CD4-positive, alpha-beta T cell treated with Interleukin-4 for 1 hour (primary cell): ENCODE measurements around the gene CORO2A.

Experiments
- DNase-seq, 2 donors: peaks; one replicate each; pipeline ENCODE4 v3.0.0-alpha.2; 2020 to 2022

CORO2A gene

GRCh38 chr9:98192503-98193335 lies at the start of gene CORO2A:
CORO2A (minus strand) TSS chr9:98192637; CDS start chr9:98157660, 34,977 bp downstream.
- DNase-seq = peak; percentile 67 to 81

- no peak for DNase-seq
Observed at GRCh38 chr9:98241357-98242300, 49.2 kb upstream of the CORO2A start.

- DNase-seq = no peak
Observed at GRCh38 chr9:98240475-98240874, 48.0 kb upstream of the CORO2A start.

GRCh38 chr9:98236901-98237487 lies 44.6 kb upstream of the CORO2A start:
- DNase-seq = no peak

GRCh38 chr9:98235126-98235525 lies 42.7 kb upstream of the CORO2A start:
- no peak for DNase-seq

- no peak for DNase-seq
Observed at GRCh38 chr9:98234245-98234825, 41.9 kb upstream of the CORO2A start.

- no peak for DNase-seq
Observed at GRCh38 chr9:98232926-98233325, 40.5 kb upstream of the CORO2A start.

- DNase-seq = no peak
Observed at GRCh38 chr9:98231770-98232478, 39.5 kb upstream of the CORO2A start.

GRCh38 chr9:98230789-98231188 lies 38.4 kb upstream of the CORO2A start:
- no peak for DNase-seq

- DNase-seq = no peak
Observed at GRCh38 chr9:98230304-98230703, 37.9 kb upstream of the CORO2A start.

GRCh38 chr9:98229620-98230019 lies 37.2 kb upstream of the CORO2A start:
- no peak for DNase-seq

- DNase-seq = no peak
Observed at GRCh38 chr9:98229090-98229395, 36.6 kb upstream of the CORO2A start.

- no peak for DNase-seq
Observed at GRCh38 chr9:98228392-98229089, 36.1 kb upstream of the CORO2A start.

- no peak for DNase-seq
Observed at GRCh38 chr9:98227883-98228282, 35.4 kb upstream of the CORO2A start.

- DNase-seq = no peak
Observed at GRCh38 chr9:98226957-98227356, 34.5 kb upstream of the CORO2A start.

GRCh38 chr9:98226516-98226915 lies 34.1 kb upstream of the CORO2A start:
- DNase-seq = no peak

- DNase-seq = no peak
Observed at GRCh38 chr9:98225015-98225442, 32.6 kb upstream of the CORO2A start.

- no peak for DNase-seq
Observed at GRCh38 chr9:98222885-98223691, 30.7 kb upstream of the CORO2A start.

GRCh38 chr9:98220911-98221310 lies 28.5 kb upstream of the CORO2A start:
- no peak for DNase-seq

- DNase-seq = no peak
Observed at GRCh38 chr9:98219794-98220370, 27.4 kb upstream of the CORO2A start.

GRCh38 chr9:98219364-98219716 lies 26.9 kb upstream of the CORO2A start:
- no peak for DNase-seq
